CD4-positive, alpha-beta T cell treated with Interferon gamma for 1 hour (primary cell): ENCODE data around the gene GPR132.
"Not testable (repeated sequence)": the region's sequence is repeated elsewhere in the genome, so short reads cannot be mapped to it uniquely, and the experiment has no call there.

Source experiments
- DNase-seq: peaks from one replicate; pipeline ENCODE4 v3.0.0-alpha.2; 2020

GPR132 gene

DNA sequence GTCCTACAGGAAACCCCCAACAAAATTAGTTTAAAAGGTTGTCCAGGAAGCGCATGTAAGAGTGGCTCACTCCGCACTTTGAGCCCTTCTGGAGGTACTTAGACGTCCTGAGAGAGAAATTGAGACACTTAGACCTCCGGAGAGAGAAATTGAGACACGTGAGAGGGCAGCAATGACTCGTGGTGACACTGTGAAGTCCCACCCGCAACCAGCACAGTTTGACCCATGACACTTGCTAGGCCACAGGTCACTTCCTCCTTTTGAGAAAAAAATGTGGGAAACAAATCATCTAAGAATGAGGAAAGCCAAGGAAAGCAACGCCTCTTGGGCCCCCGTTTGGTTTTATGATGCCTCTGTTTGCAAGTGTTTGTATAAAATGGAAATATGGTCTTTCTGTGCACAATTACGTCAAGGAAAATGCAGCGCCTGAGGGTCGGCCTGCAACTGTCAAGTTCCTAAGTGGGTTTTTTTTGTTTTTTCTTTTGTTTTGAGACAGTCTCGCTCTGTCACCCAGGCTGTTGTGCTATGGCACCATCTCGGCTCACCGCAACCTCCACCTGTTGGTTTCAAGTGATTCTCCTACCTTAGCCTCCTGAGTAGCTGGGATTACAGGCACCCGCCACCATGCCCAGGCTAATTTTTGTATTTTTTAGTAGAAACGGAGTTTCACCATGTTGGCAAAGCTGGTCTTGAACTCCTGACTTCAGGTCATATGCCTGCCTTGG is 30.8 kb downstream of the GPR132 start:
- peak; percentile 29 for DNase-seq

DNA sequence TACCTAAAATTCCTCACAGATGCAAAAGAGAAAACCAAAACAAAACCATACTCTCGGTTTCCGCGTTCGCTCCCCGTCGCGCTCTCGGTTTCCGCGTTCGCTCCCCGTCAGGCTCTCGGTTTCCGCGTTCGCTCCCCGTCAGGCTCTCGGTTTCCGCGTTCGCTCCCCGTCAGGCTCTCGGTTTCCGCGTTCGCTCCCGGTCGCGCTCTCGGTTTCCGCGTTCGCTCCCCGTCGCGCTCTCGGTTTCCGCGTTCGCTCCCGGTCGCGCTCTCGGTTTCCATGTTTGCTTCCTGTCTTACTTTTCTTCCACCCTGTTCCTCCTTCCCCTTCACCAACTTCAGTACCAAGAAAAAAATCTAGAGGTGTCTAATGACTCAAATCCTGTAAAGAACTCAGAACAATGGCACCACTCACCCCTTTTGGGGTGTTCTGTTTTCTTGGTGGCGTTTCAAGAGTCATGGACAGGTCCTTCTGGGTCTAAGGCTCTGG is 31.8 kb downstream of the GPR132 start:
- DNase-seq, result not testable (repeated sequence)

DNA sequence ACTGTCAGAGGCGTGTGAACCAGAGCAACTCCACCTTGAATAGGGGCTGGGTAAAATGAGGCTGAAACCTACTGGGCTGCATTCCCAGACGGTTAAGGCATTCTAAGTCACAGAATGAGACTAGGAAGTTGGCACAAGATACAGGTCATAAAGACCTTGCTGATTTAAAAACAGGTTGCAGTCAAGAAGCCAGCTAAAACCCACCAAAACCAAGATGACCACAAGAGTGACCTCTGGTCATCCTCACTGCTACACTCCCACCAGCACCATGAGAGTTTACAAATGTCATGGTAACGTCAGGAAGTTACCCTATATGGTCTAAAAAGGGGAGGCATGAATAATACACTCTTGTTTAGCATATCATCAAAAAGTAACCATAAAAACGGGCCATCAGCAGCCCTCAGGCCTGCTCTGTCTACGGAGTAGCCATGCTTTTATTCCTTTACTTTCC is 32.8 kb downstream of the GPR132 start:
- DNase-seq, result not testable (repeated sequence)

DNA sequence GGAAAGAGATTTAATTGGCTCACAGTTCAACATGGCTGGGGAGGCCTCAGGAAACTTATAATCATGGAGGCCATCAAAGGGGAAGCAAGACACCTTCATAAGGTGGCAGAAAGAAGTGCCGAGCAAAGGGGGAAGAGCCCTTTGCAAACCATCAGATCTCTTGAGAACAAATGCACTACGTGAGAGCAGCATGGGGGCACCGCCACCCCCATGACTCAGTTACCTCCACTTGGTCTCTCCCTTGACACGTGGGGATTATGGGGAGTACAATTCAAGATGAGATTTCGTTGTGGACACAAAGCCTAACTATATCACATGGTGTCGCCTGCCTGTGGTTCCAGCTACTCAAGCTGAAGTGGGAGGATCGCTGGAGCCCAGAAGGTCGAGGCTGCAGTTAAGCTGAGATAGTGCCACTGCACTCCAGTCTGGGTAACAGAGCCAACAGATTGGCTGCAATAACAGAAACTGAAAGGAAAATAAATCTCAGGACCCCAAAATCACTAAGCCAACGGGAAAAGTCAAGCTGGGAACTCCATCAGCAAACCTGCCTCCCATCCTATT is 34.3 kb downstream of the GPR132 start:
- DNase-seq, result no peak

DNA sequence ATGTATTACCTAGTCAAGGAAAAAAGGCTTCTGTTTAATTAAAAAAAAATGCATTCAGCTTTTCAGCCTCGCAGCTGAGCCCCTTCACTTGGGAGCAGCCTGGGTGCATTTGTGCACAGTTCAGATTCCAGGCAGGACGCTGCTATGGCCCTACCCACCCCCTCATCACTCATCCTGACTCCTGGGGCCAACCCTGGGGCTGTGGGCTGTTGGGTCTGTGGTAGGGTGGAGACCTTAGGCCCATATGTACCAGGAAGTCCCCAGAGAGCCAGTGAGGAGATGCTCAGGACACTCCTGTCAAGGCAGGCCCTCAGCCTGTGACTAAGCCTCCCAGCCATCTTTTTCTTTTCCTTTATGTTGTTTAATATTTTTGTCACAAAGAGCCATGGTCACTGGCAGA is 35.0 kb downstream of the GPR132 start:
- no peak for DNase-seq

DNA sequence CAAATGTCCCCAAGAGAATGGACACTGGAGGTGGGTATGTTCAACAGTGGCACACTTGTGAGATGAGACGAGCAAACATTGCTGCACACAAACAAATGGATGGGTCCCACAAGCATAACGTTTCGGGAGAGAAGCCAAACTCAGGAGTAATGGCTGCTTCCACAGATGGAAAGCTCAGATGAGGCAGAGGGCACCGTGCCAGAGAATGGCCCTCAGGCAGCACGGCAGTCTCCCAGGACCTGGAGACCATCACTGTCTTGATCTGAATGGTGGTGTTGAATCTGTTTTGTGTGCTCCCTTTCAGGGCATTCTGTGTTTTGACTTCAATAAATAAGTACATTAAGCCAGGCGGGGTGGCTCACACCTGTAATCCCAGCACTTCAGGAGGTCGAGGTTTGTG is 35.8 kb downstream of the GPR132 start:
- no peak for DNase-seq

DNA sequence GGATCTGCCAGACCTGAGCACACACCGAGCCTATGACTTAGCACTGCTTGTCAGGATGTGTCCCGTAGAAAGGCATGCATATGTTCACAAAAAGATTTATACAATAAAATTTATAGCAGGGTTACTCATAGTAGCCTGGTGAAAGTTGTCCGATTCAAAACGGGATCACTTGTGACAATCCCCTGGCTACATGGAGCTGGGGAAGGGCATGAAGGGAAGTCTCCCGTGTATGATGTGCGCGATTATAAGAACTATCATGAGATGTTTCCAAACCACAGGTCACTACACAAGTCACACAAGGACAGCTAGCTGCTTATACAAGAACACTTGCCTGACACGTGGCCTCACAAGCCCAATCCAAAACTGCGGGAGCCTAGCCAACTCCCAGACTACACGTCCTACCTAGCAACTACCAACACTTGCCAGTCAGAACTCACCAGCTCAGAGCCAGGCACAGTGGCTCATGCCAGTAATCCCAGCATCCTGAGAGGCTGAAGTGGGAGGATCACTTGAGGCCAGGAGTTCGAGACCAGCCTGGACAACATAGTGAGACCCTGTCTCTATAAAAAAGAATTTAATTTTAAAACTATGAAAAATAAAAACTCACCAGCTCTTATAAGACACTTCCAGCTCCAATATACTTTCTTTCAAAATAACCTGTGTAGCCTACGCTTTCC is 36.8 kb downstream of the GPR132 start:
- DNase-seq, result no peak

DNA sequence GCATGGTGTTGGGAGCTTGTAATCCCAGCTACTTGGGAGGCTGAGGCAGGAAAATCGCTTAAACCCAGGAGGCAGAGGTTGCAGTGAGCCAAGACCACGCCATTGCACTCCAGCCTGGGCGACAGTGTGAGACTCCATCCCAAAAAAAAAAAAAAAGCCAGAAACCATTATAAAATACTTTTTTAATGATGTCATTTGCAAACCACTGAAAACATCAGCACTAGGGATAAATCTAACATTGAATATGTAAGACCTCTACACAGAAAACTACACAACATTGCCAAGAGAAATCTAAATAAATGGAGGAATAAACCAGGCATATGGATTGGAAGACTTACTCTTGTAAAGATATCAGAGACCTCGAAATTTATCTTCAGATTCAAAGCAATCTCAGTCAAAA is 37.5 kb downstream of the GPR132 start:
- DNase-seq, result not testable (repeated sequence)

DNA sequence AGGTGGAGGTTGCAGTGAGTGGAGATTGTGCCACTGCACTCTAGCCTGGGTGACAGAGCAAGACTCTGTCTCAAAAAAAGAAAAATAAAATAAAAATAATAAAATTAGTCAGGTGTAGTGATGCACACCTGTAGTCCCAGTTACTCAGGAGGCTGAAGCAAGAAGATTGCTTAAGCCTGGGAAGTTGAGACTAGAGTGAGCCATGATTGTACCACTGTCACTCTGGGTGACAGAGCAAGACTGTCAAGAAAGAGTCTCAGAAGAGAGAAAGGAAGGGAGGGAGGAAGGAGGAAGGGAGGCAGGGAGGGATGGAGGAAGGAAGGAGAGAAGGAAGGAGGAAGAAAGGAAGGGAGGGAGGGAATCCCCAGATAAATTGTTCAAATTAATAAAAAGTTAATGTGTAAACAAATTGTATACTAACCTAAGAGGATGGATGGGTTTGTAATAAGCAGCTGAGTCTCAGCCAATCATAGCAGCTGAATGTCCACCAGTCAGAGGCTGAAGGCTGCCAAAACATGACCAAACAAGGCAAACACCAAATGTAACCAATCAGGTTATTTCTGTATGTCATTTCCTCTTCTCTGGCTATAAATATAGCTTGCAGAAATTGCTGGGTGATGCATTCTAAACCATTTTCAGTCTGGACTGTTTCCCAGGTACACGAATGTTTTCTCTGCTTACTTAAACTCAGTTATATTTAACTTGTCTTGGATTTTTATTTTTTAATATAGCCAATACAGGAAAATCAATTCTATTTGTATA is 38.2 kb downstream of the GPR132 start:
- no peak for DNase-seq

DNA sequence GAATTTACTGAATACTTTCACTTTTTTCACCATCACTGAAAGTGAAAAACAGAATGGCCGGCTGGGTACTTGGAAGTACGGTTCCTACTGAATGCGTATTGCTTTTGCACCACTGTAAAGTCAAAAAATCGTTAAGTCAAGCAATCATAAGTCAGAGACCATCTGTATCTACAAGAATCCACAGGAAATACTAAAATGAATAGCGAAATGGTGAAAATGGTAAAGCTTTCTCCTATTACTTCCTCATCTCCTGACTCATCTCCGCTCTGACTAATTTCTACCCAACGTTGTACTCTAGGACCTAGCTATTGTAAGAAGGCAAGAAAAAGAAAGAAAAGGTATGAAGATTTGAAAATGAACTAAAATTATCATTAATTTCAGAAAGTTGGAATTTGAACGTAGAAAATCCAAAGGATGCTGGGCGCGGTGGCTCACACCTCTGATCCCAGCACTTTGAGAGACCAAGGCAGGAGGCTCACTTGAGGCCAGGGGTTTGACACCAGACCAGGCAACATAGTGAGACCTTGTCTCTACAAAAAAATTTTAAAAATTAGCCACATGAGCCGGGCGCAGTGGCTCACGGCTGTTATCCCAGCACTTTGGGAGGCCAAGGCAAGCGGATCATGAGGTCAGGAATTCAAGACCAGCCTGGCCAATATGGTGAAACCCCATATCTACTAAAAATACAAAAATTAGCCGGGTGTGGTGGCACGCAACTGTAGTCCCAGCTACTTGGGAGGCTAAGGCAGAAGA is 39.0 kb downstream of the GPR132 start:
- no peak for DNase-seq

DNA sequence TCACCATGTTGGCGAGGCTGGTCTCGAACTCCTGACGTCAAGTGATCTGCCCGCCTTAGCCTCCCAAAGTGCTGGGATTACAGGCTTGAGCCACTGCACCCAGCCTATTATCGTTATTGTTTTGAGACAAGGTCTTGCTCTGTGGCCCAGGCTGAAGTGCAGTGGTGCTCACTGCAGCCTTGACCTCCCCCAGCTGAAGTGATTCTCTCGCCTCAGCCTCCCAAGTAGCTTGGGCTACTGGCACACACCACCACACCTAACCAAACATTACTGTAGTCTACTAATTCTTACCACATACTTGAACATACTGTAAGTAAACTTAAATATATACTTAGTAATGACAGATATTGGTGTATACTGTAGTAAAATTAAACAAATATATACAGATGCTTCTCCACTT is 39.8 kb downstream of the GPR132 start:
- no peak for DNase-seq

DNA sequence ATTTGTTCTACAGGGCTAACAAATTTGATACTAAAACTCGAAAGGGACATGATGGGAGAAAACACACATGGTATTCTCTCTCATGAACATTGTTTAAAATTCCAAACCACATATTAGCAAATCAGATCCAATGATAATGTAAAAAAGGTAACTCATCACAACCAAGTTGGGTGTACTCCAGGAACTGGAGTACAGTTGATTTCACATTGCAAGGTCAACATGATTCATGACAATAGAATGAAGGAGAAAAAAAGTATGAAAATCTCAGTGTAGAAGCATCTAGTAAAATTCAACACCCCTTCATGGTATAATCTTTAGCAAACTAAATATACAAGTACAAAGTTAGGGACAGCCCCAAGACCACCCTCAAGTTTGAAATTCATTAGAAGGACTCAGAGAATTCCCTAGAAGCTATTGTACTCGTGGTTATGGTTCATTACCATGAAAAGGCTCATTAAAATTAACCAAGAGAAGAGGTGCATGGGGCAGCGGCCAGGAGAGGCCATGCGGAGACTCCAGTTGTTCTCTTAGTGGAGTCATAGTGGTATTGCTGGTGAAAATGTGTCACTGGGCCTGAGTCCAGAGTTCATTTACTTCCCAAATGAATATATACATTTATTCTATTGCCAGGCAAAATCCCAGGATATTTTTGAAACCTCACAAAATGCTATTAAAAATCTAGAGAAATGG is 41.3 kb downstream of the GPR132 start:
- DNase-seq, result no peak

DNA sequence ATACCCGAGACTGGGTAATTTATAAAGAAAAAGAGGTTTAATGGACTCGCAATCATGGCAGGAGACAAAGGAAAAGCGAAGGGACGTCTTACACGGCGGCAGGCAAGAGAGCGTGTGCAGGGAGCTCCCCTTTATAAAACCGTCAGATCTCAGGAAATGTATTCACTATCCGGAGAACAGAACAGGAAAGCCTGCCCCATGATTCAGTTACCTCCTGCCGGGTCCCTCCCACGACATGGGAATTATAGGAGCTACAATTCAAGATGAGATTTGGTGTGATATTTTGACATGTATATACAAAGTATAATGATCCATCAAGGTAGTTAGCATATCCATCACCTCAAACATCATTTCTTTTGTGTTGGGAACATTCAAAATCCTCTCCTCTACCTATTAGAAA is 42.1 kb downstream of the GPR132 start:
- no peak for DNase-seq

DNA sequence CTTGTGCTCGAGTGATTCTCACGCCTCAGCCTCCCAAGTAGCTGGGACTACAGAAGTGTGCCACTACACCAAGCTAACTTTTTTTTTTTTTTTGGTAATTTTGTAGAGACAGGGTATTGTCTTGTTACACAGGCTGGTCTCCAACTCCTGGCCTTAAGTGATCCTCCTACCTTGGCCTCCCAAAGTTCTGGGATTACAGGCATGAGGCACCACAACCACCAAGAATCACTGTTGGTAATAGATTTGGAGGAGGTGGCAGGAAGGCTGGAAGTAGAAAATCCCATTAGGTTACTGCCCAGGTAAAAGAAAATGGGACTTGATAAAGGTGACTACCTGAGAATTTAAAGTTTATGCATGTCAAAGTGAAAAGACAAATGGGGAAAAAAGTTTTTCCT is 43.0 kb downstream of the GPR132 start:
- DNase-seq, result no peak

DNA sequence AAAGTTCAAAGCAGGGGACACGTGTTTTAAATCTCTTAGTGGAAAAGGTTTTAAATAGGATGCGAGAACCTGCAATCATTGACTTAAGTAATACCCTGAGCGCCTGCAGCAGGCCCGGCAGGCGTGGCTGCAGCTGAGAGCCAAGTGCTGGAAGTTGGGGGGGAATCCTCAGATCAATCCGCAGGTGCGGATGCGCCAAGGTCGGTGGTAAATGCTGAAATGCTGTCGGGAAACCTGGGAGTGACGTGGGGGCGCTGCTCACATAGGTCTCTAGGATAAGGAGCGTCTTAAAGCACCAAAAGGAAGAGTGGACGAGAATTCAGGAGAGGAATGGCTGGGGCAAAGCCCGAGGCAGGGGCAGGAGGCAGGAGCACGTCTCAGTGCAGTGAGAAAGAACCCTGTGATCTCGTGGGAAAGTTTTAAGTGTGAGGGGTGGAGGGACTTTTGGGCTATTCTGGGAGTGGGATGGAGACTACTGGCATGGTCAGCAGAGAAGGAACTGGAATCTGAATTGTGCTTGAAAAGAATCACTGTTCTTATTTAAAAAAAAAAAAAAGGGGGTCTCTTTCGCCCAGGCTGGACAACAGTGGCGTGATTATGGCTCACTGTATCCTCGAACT is 43.5 kb downstream of the GPR132 start:
- DNase-seq, result no peak

DNA sequence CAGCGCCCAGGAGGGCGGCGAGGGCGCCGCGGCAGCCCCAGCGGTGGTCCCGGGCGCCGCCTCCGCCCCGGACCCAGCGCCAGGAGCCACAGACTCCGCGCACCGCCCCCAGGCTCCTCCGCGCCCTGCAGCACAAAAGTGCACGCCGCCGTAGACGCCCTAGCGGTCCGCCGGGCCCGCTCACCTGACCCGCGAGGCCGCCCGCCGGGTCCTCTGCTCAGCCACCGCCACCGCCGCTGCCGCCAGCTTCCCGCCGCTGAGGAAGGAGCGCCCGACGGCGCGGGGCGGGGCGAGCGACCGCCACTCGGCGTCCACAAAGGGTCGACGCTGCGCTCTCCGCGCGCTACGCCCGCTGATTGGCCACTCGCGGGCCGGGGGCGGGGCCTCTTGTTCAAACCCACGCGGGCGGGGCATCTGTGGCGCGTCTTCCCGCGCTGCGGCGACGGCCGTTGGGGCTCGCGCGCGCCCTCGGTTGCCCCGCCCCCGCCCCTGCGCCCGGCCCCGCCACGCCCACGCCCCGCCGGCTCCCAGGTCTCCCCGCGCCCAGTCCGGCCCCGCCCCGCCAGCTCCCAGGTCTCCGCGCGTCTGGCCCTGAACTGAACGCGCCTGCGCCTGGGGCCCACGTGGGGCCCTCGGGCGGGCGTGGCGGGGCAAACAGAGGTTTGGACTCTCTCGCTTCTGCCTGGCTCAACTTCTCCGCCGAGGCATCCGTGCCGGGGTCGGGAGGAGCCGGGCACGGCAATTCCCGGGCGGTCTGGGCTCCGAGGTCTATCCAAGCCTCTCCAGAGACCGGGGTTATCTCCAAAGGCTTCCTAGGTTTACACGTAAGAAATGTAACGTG is 44.2 kb downstream of the GPR132 start, which contains the start of gene CDCA4:
Gene CDCA4 (minus strand): TSS at position 269 of the 841 bp plus-strand sequence. CDS start 9,154 bp downstream, outside the sequence.
- peak; percentile 97 for DNase-seq

DNA sequence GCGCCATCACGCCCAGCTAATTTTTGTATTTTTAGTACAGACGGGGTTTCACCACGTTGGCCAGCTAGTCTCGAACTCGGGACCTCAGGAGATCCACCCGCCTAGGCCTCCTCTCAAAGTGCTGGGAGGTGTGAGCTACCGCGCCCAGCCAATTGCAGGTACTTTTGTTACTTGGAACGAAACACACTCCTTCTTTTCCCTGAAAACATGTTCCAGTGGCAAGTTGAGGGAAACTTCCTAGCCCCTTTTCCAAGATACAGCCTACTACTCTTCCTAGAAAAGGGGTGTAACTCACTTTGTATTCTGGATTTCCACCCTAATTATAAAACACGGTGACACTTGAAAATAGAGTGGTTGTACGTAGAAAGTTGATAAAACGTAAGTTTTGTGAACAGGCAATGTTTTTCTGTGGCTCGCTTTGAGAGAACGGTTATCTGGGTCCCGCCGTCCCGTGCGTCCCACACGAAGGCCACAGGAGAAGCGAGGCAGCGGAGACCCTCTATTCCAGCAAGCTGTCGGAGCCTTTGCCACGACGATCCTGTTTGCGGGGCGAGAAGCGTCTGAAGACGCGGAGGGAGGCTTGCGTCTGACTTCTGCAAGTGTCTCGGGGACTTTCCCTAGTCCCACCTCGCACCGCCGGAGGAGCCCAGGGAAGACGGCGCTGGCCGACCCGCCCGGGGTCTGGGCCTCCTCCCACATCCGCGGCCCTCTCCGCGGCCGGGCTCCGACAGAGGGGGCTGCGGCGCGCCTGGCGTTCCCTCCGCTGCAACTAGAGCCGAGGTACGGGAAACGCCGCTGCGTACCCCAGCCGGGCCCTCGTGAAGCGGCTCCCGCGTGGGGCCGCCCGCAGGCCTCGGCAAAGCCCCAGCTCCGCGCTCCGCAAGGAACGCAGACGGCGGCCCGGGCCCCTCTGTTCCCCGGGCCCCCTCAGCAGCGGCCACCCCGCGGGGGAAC is 45.1 kb downstream of the GPR132 start:
- peak; percentile 64 for DNase-seq

DNA sequence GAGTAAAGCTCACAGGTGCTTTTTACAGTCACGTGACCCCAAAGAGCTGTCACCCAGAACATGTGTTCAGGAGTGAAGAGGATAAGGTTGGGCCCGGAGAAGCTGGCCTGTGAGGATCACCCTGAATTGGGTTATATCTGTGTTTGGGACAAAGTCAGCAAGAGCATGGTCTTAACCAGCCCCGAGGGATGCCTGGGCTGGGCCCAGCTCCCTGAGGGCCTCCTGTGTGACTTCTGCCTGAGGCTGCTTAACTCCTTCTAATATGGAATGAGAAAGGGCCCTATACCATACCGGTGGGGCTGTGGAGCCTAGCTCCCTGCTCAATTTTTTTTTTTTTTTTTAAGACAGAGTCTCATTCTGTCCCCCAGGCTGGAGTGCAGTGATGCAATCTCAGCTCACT is 46.8 kb downstream of the GPR132 start:
- no peak for DNase-seq

DNA sequence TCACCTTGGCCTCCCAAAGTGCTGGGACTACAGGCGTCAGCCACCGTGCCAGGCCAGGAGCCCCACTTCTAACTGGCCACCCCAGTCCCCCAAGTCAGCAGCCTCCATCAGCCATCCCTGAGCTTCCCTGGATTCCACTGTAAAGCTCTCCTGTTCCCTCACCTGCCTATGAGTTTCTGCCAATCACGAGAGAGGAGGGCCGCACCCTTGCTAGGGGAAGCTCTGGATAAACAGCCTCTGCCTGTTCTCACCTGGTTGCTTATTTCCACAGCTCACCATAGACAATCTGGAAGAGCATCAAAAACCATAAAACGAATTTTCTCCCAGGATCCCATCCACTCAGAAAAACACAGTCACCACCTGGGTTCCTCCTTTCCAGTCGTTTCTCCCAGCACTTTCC is 49.3 kb downstream of the GPR132 start:
- no peak for DNase-seq
